Endothelial cell of umbilical vein (primary cell): ENCODE data around the gene GPR176. TPM values are rescaled to one million over a fixed set of nuclear protein-coding genes. Genes with fewer than 3 reads are reported as not detected.

Source experiments
- BruUV-seq: library from RNA; stranded (reverse); fragments of 400-500 nt; replicated peaks from 2 replicates; lab custom pipeline; 2021; lab: Mats Ljungman, UMichigan
- CTCF ChIA-PET: fragments of 300-600, 350-600 bp; sonication (Branson Sonifier 250); formaldehyde crosslinking; loops from one replicate; lab custom pipeline; 2021; ENCODE audit warnings: antibody characterized with exemption, inconsistent platforms; lab: Charles Lee
- POLR2A ChIA-PET: fragments of 300-600, 350-600 bp; sonication (Branson Sonifier 250); formaldehyde crosslinking; loops from one replicate; lab custom pipeline; 2021; ENCODE audit warnings: antibody characterized with exemption, inconsistent platforms; lab: Charles Lee
- DNase-seq: peaks from one replicate; pipeline ENCODE4 v3.0.0-alpha.2; 2011; ENCODE audit warnings: low read depth, low spot score
- FAIRE-seq: peaks from 2 replicates; lab custom pipeline; 2011; peaks lifted over from hg19 to GRCh38; lab: Jason Lieb, UNC
- H2AFZ ChIP-seq: 2 replicates; pipeline ENCODE4 v1.6.0; 2012; ENCODE audit warnings: low read depth, low read length, control low read depth, inconsistent platforms
- H3K27ac ChIP-seq: 2 replicates; pipeline ENCODE4 v1.5.1; 2011; ENCODE audit warnings: low read depth, mild to moderate bottlenecking, control low read depth, low read length, moderate library complexity; ENCODE audit not compliant: insufficient read depth
- H3K27me3 ChIP-seq, 2 experiments: 2 replicates each; pipeline versions ENCODE4 v1.6.0 to v1.6.1; 2011; ENCODE audit warnings: low read length in 2 of 2, mixed read lengths in 1 of 2; ENCODE audit not compliant: control insufficient read depth in 2 of 2, insufficient read depth in 2 of 2
- H3K36me3 ChIP-seq, 2 experiments: 2 replicates in 1 of 2; 3 replicates in 1 of 2; pipeline ENCODE4 v1.5.1; 2011; ENCODE audit warnings: low read length in 2 of 2, mild to moderate bottlenecking in 1 of 2, moderate library complexity in 1 of 2; ENCODE audit not compliant: control insufficient read depth in 2 of 2, insufficient read depth in 2 of 2; ENCODE audit errors: extremely low read depth in 1 of 2
- H3K4me1 ChIP-seq: 3 replicates; pipeline ENCODE4 v1.5.1; 2011; ENCODE audit warnings: mild to moderate bottlenecking, low read length; ENCODE audit not compliant: control insufficient read depth, insufficient read depth; ENCODE audit errors: extremely low read depth
- H3K4me2 ChIP-seq: 2 replicates; pipeline ENCODE4 v1.6.1; 2011; ENCODE audit warnings: low read length, control low read depth, mixed read lengths; ENCODE audit not compliant: insufficient read depth
- H3K4me3 ChIP-seq, 3 experiments: fragments of 200-600 bp in 1 of 3; sonication (generic), shearing (Covaris generic) in 1 of 3; replicated peaks in 1 of 3; 2 replicates each; pipeline ENCODE4 v1.5.1; 2011 to 2016; ENCODE audit warnings: control low read depth in 3 of 3, low read length in 3 of 3, mild to moderate bottlenecking in 2 of 3, inconsistent platforms in 1 of 3, low read depth in 1 of 3, moderate library complexity in 1 of 3; ENCODE audit not compliant: insufficient read depth in 1 of 3
- H3K79me2 ChIP-seq: 2 replicates; pipeline ENCODE4 v1.6.0; 2012; ENCODE audit warnings: low read length, inconsistent platforms; ENCODE audit not compliant: control insufficient read depth, insufficient read depth
- H3K9ac ChIP-seq: replicated peaks from 2 replicates; pipeline ENCODE3; 2011; ENCODE audit warnings: low read length, control low read depth; ENCODE audit not compliant: insufficient read depth; ENCODE audit errors: extremely low read depth
- H3K9me1 ChIP-seq: replicated peaks from 3 replicates; pipeline ENCODE4 v1.6.0; 2011; ENCODE audit warnings: mild to moderate bottlenecking, low read length; ENCODE audit not compliant: control insufficient read depth, insufficient read depth; ENCODE audit errors: extremely low read depth
- H3K9me3 ChIP-seq: replicated peaks from 2 replicates; pipeline ENCODE4 v1.5.1; 2012; ENCODE audit warnings: low read length, inconsistent platforms; ENCODE audit not compliant: control insufficient read depth, insufficient read depth
- H4K20me1 ChIP-seq: replicated peaks from 2 replicates; pipeline ENCODE3; 2011; ENCODE audit warnings: mild to moderate bottlenecking, low read length; ENCODE audit not compliant: control insufficient read depth, insufficient read depth; ENCODE audit errors: extremely low read depth
- CTCF ChIP-seq, 2 donors: IDR thresholded peaks; 1 replicate in 1 of 2; 2 replicates in 1 of 2; pipeline ENCODE4 v1.5.1; 2011; ENCODE audit warnings: low read length in 2 of 2, mild to moderate bottlenecking in 2 of 2, moderate library complexity in 2 of 2, control low read depth in 1 of 2, inconsistent platforms in 1 of 2, low read depth in 1 of 2; ENCODE audit not compliant: insufficient read depth in 1 of 2; ENCODE audit errors: extremely low read depth in 1 of 2
- EZH2 ChIP-seq: IDR thresholded peaks from 2 replicates; pipeline ENCODE4 v1.6.1; 2012; ENCODE audit warnings: borderline replicate concordance, low read depth, mild to moderate bottlenecking, moderate library complexity, low read length, inconsistent platforms; ENCODE audit not compliant: severe bottlenecking
- FOS ChIP-seq: IDR thresholded peaks from 2 replicates; pipeline ENCODE4 v1.6.1; 2011; ENCODE audit warnings: mild to moderate bottlenecking, low read length, moderate library complexity, borderline replicate concordance; ENCODE audit not compliant: insufficient read depth
- GATA2 ChIP-seq: IDR thresholded peaks from 2 replicates; pipeline ENCODE4 v1.7.0; 2011; ENCODE audit warnings: low read depth, mild to moderate bottlenecking, moderate library complexity, mixed read lengths, low read length; ENCODE audit not compliant: insufficient read length, insufficient read depth
- JUN ChIP-seq: IDR thresholded peaks from 2 replicates; pipeline ENCODE4 v1.6.1; 2011; ENCODE audit warnings: borderline replicate concordance, low read depth; ENCODE audit not compliant: insufficient read length, insufficient read depth
- MYC ChIP-seq: IDR thresholded peaks from one replicate; pipeline ENCODE4 v1.6.1; 2011; ENCODE audit warnings: mild to moderate bottlenecking, low read depth, low read length
- POLR2A ChIP-seq: IDR thresholded peaks from 2 replicates; pipeline ENCODE4 v1.6.1; 2012; ENCODE audit warnings: low read depth, mild to moderate bottlenecking, control low read depth, low read length
- POLR2AphosphoS5 ChIP-seq: IDR thresholded peaks from 2 replicates; pipeline ENCODE4 v1.6.1; 2012; ENCODE audit warnings: low read depth, mild to moderate bottlenecking, control low read depth, low read length, moderate library complexity; ENCODE audit not compliant: insufficient read depth
- dilution Hi-C: fragments of 300-500 bp; cut with MboI; formaldehyde crosslinking; loops from one replicate; pipeline ENCODE4 v1.15.0; 2019; ENCODE audit warnings: low sequenced_read_pairs; ENCODE audit not compliant: extremely low pct_ligation_motif_present
- intact Hi-C: fragments of 100-400 bp; cut with micrococcal nuclease; formaldehyde crosslinking; loops from one replicate; pipeline ENCODE4 v1.10.0; 2022
- polyA plus RNA-seq, 4 experiments: library from polyadenylated mRNA; depleted of rRNA in 3 of 4; stranded (reverse) in 3 of 4; unstranded in 1 of 4; fragments of >200 nt; gene quantifications; 2 replicates each; pipeline versions ENCODE4 v1.2.1 to v1.2.3, GENCODE V29; 2011 to 2012; ENCODE audit warnings: missing spikeins in 1 of 4
- total RNA-seq: library from RNA; stranded (reverse); gene quantifications from 2 replicates; pipeline ENCODE4 v1.2.3, GENCODE V29; 2021

The GPR176 gene
- total and polyA plus RNA-seq, 2 donors (not counting 3 experiments of a cell fraction or from before 2014, with no cell fraction given), result 35.3 to 68.7 TPM

GRCh38 chr15:39851500-39852092, 68.5 kb downstream of the GPR176 start:
- Histone ChIP-seq H3K27me3 (no peaks in the 10 kb centered on the region), H4K20me1 (peaks cover 2% of the 10 kb centered on the region), H3K27ac (peak overlapping the region; percentile 80), H3K4me1 (peaks cover 10% of the 10 kb centered on the region), H3K9ac (peak overlapping the region; percentile 28), H3K9me1 (no peaks in the 10 kb centered on the region), H2AFZ (no peak overlapping the region), H3K36me3 (no peaks in the 10 kb centered on the region), H3K9me3 (no peaks in the 10 kb centered on the region), H3K4me3 (no peak overlapping the region), H3K4me2 (peak overlapping the region; percentile 34), H3K79me2 (peaks cover 15% of the 10 kb centered on the region)
- POLR2A ChIA-PET, result no interaction called here
- BruUV-seq, result no TSS peak
- CTCF ChIA-PET, result interaction anchor here (0.8 to 1.9 kb wide), 4 partner anchors 27 to 37 kb away, joined by 3 to 5 read pairs (median 4); no protein-coding TSS in a partner anchor
- DNase-seq, result peak; percentile 93
- no peak for TF ChIP-seq MYC
- TF ChIP-seq JUN, result peak; percentile 50
- TF ChIP-seq POLR2AphosphoS5, result no peak
- no peak for TF ChIP-seq EZH2
- TF ChIP-seq POLR2A, result no peak
- no peak for TF ChIP-seq FOS
- no peak for TF ChIP-seq GATA2
- no peak for TF ChIP-seq CTCF (IDR thresholded peaks at IDR 0.05; ENCODE audit: extremely low read depth in 1 of 2, insufficient read depth in 1 of 2, low read depth in 1 of 2, low read length in 2 of 2)
- intact Hi-C loops, result no loop called here
- FAIRE-seq, result peak; percentile 55
- dilution Hi-C loops, result no loop called here
